ENCODE data around the gene RGL2. TPM values are rescaled to one million over a fixed set of nuclear protein-coding genes. Genes with fewer than 3 reads are reported as not detected.

The RGL2 gene
- total and polyA plus RNA-seq, 2 of the 13 experiments (the other 11 are each of a cell fraction or from before 2014, with no cell fraction given): 22.9 to 47.4 TPM

DNA sequence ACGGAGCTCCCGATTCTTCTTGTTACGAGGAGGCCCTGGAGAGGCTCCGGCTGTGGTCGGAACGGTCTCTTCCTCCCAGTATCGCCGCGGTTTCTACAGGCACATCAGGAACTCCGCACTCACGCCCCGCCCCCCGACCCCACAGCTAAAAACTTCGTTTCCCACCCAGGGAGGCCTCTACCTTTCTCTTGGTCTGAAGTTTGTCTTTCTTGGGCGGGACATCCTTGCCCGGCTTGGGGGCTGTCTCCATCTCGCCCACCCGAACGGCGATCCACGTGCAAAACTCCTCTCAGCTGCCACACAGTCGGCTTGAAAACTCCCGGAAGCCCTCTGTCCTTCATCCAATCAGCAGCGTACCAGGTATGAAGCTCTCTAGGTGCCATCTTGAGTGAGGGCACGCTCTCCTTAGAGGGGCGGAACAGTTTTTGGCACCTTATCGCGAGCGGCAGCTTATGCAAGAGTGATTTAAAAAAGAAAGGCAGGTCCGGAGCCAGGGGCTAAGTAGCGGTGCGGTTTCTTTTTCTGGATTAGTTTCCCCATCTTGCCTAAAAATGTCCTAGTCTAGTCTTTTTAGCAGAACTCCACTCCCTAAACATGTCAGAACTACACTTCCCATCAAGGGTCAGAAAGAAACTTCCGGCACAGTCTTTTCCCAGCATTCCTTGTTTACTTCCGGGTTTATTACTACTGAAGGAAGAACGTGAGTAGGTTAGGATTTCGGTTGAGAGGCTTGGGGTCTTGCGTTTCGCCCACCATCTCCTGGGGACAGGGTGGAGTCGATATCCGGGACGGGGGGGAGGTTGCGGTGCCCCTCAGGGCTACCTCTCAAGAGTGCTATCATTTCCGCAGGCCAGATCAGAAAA is 9.6 kb downstream of the RGL2 start, which contains the start of the genes PFDN6 and WDR46 (continued):
- TF ChIP-seq, protein P1, sequence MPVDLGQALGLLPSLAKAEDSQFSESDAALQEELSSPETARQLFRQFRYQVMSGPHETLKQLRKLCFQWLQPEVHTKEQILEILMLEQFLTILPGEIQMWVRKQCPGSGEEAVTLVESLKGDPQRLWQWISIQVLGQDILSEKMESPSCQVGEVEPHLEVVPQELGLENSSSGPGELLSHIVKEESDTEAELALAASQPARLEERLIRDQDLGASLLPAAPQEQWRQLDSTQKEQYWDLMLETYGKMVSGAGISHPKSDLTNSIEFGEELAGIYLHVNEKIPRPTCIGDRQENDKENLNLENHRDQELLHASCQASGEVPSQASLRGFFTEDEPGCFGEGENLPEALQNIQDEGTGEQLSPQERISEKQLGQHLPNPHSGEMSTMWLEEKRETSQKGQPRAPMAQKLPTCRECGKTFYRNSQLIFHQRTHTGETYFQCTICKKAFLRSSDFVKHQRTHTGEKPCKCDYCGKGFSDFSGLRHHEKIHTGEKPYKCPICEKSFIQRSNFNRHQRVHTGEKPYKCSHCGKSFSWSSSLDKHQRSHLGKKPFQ (CRISPR knock-in tag; IDR thresholded peaks at IDR 0.05; ENCODE audit: insufficient replicate concordance): no peak
- TF ChIP-seq ATM (IDR thresholded peaks at IDR 0.05; ENCODE audit: borderline replicate concordance): no peak
- 0 out of 2 replicates have a peak, but pooled peaks have one; percentile 42 for TF ChIP-seq SRY (CRISPR knock-in tag; IDR thresholded peaks at IDR 0.05)
- no peak for TF ChIP-seq ZNF496 (CRISPR knock-in tag; IDR thresholded peaks at IDR 0.05; ENCODE audit: insufficient replicate concordance)
- TF ChIP-seq, protein P2, sequence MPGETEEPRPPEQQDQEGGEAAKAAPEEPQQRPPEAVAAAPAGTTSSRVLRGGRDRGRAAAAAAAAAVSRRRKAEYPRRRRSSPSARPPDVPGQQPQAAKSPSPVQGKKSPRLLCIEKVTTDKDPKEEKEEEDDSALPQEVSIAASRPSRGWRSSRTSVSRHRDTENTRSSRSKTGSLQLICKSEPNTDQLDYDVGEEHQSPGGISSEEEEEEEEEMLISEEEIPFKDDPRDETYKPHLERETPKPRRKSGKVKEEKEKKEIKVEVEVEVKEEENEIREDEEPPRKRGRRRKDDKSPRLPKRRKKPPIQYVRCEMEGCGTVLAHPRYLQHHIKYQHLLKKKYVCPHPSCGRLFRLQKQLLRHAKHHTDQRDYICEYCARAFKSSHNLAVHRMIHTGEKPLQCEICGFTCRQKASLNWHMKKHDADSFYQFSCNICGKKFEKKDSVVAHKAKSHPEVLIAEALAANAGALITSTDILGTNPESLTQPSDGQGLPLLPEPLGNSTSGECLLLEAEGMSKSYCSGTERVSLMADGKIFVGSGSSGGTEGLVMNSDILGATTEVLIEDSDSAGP (CRISPR knock-in tag; IDR thresholded peaks at IDR 0.05; ENCODE audit: borderline replicate concordance): peak; percentile 39; the same call in 1 of the 2 replicates
- TF ChIP-seq ZNF143 (CRISPR knock-in tag; IDR thresholded peaks at IDR 0.05): peak; percentile 97
- TF ChIP-seq, protein P3, sequence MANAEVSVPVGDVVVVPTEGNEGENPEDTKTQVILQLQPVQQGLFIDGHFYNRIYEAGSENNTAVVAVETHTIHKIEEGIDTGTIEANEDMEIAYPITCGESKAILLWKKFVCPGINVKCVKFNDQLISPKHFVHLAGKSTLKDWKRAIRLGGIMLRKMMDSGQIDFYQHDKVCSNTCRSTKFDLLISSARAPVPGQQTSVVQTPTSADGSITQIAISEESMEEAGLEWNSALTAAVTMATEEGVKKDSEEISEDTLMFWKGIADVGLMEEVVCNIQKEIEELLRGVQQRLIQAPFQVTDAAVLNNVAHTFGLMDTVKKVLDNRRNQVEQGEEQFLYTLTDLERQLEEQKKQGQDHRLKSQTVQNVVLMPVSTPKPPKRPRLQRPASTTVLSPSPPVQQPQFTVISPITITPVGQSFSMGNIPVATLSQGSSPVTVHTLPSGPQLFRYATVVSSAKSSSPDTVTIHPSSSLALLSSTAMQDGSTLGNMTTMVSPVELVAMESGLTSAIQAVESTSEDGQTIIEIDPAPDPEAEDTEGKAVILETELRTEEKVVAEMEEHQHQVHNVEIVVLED (CRISPR knock-in tag; IDR thresholded peaks at IDR 0.05; ENCODE audit: borderline replicate concordance): peak; percentile 72; the same call in 1 of the 2 replicates
- TF ChIP-seq JDP2 (CRISPR knock-in tag; IDR thresholded peaks at IDR 0.05; ENCODE audit: borderline replicate concordance): no peak
- peak; percentile 28; the same call in 1 of the 2 replicates for TF ChIP-seq ARNTL (CRISPR knock-in tag; IDR thresholded peaks at IDR 0.05)
- TF ChIP-seq KLF13 (CRISPR knock-in tag; IDR thresholded peaks at IDR 0.05): no peak
- peak; percentile 96 for TF ChIP-seq GATAD1 (CRISPR knock-in tag; IDR thresholded peaks at IDR 0.05)
- TF ChIP-seq ZNF331 (CRISPR knock-in tag; IDR thresholded peaks at IDR 0.05): 0 out of 2 replicates have a peak, but pooled peaks have one; percentile 0
- TF ChIP-seq, protein P4, sequence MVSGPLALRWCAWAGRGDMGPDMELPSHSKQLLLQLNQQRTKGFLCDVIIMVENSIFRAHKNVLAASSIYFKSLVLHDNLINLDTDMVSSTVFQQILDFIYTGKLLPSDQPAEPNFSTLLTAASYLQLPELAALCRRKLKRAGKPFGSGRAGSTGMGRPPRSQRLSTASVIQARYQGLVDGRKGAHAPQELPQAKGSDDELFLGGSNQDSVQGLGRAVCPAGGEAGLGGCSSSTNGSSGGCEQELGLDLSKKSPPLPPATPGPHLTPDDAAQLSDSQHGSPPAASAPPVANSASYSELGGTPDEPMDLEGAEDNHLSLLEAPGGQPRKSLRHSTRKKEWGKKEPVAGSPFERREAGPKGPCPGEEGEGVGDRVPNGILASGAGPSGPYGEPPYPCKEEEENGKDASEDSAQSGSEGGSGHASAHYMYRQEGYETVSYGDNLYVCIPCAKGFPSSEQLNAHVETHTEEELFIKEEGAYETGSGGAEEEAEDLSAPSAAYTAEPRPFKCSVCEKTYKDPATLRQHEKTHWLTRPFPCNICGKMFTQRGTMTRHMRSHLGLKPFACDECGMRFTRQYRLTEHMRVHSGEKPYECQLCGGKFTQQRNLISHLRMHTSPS (CRISPR knock-in tag; IDR thresholded peaks at IDR 0.05; ENCODE audit: low read depth): no peak
- no peak for TF ChIP-seq ZFP90 (CRISPR knock-in tag; IDR thresholded peaks at IDR 0.05; ENCODE audit: borderline replicate concordance)
- no peak; the same call in 1 of the 2 replicates for TF ChIP-seq KDM5B (CRISPR knock-in tag; IDR thresholded peaks at IDR 0.05; ENCODE audit: borderline replicate concordance)
- TF ChIP-seq, protein P5, sequence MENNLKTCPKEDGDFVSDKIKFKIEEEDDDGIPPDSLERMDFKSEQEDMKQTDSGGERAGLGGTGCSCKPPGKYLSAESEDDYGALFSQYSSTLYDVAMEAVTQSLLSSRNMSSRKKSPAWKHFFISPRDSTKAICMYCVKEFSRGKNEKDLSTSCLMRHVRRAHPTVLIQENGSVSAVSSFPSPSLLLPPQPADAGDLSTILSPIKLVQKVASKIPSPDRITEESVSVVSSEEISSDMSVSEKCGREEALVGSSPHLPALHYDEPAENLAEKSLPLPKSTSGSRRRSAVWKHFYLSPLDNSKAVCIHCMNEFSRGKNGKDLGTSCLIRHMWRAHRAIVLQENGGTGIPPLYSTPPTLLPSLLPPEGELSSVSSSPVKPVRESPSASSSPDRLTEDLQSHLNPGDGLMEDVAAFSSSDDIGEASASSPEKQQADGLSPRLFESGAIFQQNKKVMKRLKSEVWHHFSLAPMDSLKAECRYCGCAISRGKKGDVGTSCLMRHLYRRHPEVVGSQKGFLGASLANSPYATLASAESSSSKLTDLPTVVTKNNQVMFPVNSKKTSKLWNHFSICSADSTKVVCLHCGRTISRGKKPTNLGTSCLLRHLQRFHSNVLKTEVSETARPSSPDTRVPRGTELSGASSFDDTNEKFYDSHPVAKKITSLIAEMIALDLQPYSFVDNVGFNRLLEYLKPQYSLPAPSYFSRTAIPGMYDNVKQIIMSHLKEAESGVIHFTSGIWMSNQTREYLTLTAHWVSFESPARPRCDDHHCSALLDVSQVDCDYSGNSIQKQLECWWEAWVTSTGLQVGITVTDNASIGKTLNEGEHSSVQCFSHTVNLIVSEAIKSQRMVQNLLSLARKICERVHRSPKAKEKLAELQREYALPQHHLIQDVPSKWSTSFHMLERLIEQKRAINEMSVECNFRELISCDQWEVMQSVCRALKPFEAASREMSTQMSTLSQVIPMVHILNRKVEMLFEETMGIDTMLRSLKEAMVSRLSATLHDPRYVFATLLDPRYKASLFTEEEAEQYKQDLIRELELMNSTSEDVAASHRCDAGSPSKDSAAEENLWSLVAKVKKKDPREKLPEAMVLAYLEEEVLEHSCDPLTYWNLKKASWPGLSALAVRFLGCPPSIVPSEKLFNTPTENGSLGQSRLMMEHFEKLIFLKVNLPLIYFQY (CRISPR knock-in tag; IDR thresholded peaks at IDR 0.05; ENCODE audit: borderline replicate concordance): no peak
- 0 out of 2 replicates have a peak, but pooled peaks have one; percentile 74 for TF ChIP-seq SIN3B (IDR thresholded peaks at IDR 0.05; ENCODE audit: low read length)

All from HepG2 (cell line).